HEK293 (cell line): ENCODE results near the gene RMDN3.

ENCODE experiments used
- CTCF ChIA-PET: fragments of 350-600 bp; formaldehyde crosslinking; extraction: SDS; loops from one replicate; lab custom pipeline; 2021; ENCODE audit warnings: antibody characterized with exemption; lab: Yijun Ruan, JAX
- POLR2A ChIA-PET: fragments of 300-600 bp; formaldehyde crosslinking; extraction: SDS; loops from one replicate; lab custom pipeline; 2020; ENCODE audit warnings: antibody characterized with exemption, inconsistent platforms; lab: Yijun Ruan, JAX
- H3K27ac ChIP-seq: fragments of 200-500 bp; sonication (Bioruptor generic); 2 replicates; pipeline ENCODE4 v1.5.1; 2014; ENCODE audit warnings: low read depth, low read length, control low read depth, inconsistent platforms; ENCODE audit errors: extremely low read depth
- H3K36me3 ChIP-seq, 2 experiments: fragments of 200-500 bp in 1 of 2; sonication (Bioruptor generic) in 1 of 2; 1 replicate in 1 of 2; 2 replicates in 1 of 2; pipeline ENCODE4 v1.5.1; 2014 to 2017; ENCODE audit warnings: inconsistent platforms in 2 of 2, low read length in 2 of 2; ENCODE audit not compliant: control insufficient read depth in 2 of 2, insufficient read depth in 1 of 2
- H3K4me1 ChIP-seq: fragments of 200-500 bp; sonication (Bioruptor generic); 2 replicates; pipeline ENCODE4 v1.5.1; 2014; ENCODE audit warnings: mild to moderate bottlenecking, low read length, inconsistent platforms; ENCODE audit not compliant: control insufficient read depth, insufficient read depth
- H3K4me3 ChIP-seq: 2 replicates; pipeline ENCODE4 v1.5.1; 2011; ENCODE audit warnings: low read depth, mild to moderate bottlenecking, control low read depth, low read length, moderate library complexity
- H3K9me3 ChIP-seq: fragments of 200-500 bp; sonication (Bioruptor generic); 2 replicates; pipeline ENCODE4 v1.5.1; 2014; ENCODE audit warnings: low read depth, low read length, inconsistent platforms; ENCODE audit not compliant: control insufficient read depth, insufficient read depth
- BCL6B ChIP-seq: fragments of 450-650 bp; formaldehyde crosslinking; IDR thresholded peaks from 2 replicates; pipeline ENCODE4 v1.5.1; 2017; ENCODE audit warnings: missing biosample characterization, missing genetic modification characterization
- GLIS1 ChIP-seq: fragments of 450-650 bp; formaldehyde crosslinking; IDR thresholded peaks from 2 replicates; pipeline ENCODE4 v1.5.1; 2016; ENCODE audit warnings: missing biosample characterization, missing genetic modification characterization
- KLF9 ChIP-seq: fragments of 450-650 bp; formaldehyde crosslinking; IDR thresholded peaks from 2 replicates; pipeline ENCODE4 v1.5.1; 2016; ENCODE audit warnings: missing biosample characterization, missing genetic modification characterization, low read depth
- ZBTB20 ChIP-seq: fragments of 450-650 bp; formaldehyde crosslinking; IDR thresholded peaks from 2 replicates; pipeline ENCODE4 v1.5.1; 2016; ENCODE audit warnings: missing biosample characterization, missing genetic modification characterization
- ZBTB8A ChIP-seq: fragments of 450-650 bp; formaldehyde crosslinking; IDR thresholded peaks from 2 replicates; pipeline ENCODE4 v1.5.1; 2016; ENCODE audit warnings: missing biosample characterization, missing genetic modification characterization
- ZIC2 ChIP-seq: fragments of 450-650 bp; formaldehyde crosslinking; IDR thresholded peaks from 2 replicates; pipeline ENCODE4 v1.5.1; 2016; ENCODE audit warnings: missing biosample characterization, missing genetic modification characterization
- ZNF18 ChIP-seq: fragments of 450-650 bp; formaldehyde crosslinking; IDR thresholded peaks from 2 replicates; pipeline ENCODE4 v1.5.1; 2016; ENCODE audit warnings: missing biosample characterization, missing genetic modification characterization
- ZNF248 ChIP-seq: fragments of 450-650 bp; formaldehyde crosslinking; IDR thresholded peaks from 2 replicates; pipeline ENCODE4 v1.5.1; 2017; ENCODE audit warnings: missing biosample characterization, missing genetic modification characterization
- ZNF274 ChIP-seq, 2 experiments: fragments of 200-500 bp in 1 of 2; fragments of 450-650 bp in 1 of 2; sonication (Bioruptor generic) in 1 of 2; formaldehyde crosslinking in 1 of 2; IDR thresholded peaks; 2 replicates each; pipeline versions ENCODE4 v1.5.1 to v1.6.1; 2014 to 2016; ENCODE audit warnings: borderline replicate concordance in 1 of 2, inconsistent platforms in 1 of 2, low read length in 1 of 2, missing biosample characterization in 1 of 2, missing genetic modification characterization in 1 of 2
- ZNF529 ChIP-seq: fragments of 450-650 bp; formaldehyde crosslinking; IDR thresholded peaks from 2 replicates; pipeline ENCODE4 v1.5.1; 2017; ENCODE audit warnings: missing genetic modification characterization, missing biosample characterization; ENCODE audit not compliant: insufficient replicate concordance
- ZNF585B ChIP-seq: fragments of 450-650 bp; formaldehyde crosslinking; IDR thresholded peaks from 2 replicates; pipeline ENCODE4 v1.5.1; 2016; ENCODE audit warnings: missing biosample characterization, missing genetic modification characterization
- ZNF624 ChIP-seq: fragments of 450-650 bp; formaldehyde crosslinking; IDR thresholded peaks from 2 replicates; pipeline ENCODE4 v1.5.1; 2017; ENCODE audit warnings: missing biosample characterization, missing genetic modification characterization

Gene RMDN3

GRCh38 chr15:40766906-40767837 is 12.1 kb upstream of the RMDN3 start (continued):
- TF ChIP-seq KLF9 (tag by site-specific recombination): peak; percentile 26; the same call in 1 of the 2 replicates
- peak; percentile 62 for TF ChIP-seq ZIC2
- TF ChIP-seq ZNF624 (tag by site-specific recombination): no peak

GRCh38 chr15:40766194-40766815 is 11.3 kb upstream of the RMDN3 start:
- ChIA-PET POLR2A (interaction anchor here (0.5 to 1.8 kb wide), 3 partner anchors 41 to 107 kb away, joined by 3 to 5 read pairs (median 4); partner anchors contain the start of genes DNAJC17 and RHOV), CTCF (interaction anchor here (0.6 to 3.7 kb wide), 6 partner anchors 12 to 282 kb away, joined by 3 to 18 read pairs (median 3); no protein-coding TSS in a partner anchor)
- Histone ChIP-seq H3K9me3 (no peaks in the 10 kb centered on the region), H3K4me3 (no peak overlapping the region)
- TF ChIP-seq GLIS1 (peak; percentile 54; the same call in 1 of the 2 replicates), ZNF585B (tag by site-specific recombination) (no peak), ZBTB8A (tag by site-specific recombination) (0 out of 2 replicates have a peak, but pooled peaks have one; percentile 15), ZNF274 (IDR thresholded peaks at IDR 0.05; ENCODE audit: low read length) (no peak), ZNF274 (tag by site-specific recombination; IDR thresholded peaks at IDR 0.05; ENCODE audit: borderline replicate concordance) (no peak)
- TF ChIP-seq, all 188 proteins: peak for 2
- H3K36me3 ChIP-seq: peaks cover 0 to 9% of the 10 kb centered on the region in 2 experiments; a peak in 1 of 3 replicates
- H3K4me1 ChIP-seq: peaks cover 28% of the 10 kb centered on the region
- H3K27ac ChIP-seq: no peak overlapping the region

- ChIA-PET CTCF (interaction anchor here (3.7 kb wide), 1 partner anchor 18 kb away, joined by 18 read pairs; no protein-coding TSS in a partner anchor), POLR2A (interaction anchor here (0.9 to 1.8 kb wide), 4 partner anchors 25 to 164 kb away, joined by 3 to 8 read pairs (median 4); partner anchors contain the start of genes DLL4, DNAJC17 and RAD51)
- Histone ChIP-seq H3K27ac (peak overlapping the region; percentile 87), H3K9me3 (no peaks in the 10 kb centered on the region), H3K4me3 (peak overlapping the region; percentile 33), H3K4me1 (peaks cover 25% of the 10 kb centered on the region), H3K36me3 (peaks cover 0 to 9% of the 10 kb centered on the region in 2 experiments; a peak in 1 of 3 replicates)
- TF ChIP-seq BCL6B (tag by site-specific recombination): no peak
- TF ChIP-seq ZNF248: no peak
- TF ChIP-seq ZNF529 (tag by site-specific recombination): no peak
- peak; percentile 5; the same call in 1 of the 2 replicates for TF ChIP-seq ZBTB20
- no peak for TF ChIP-seq ZNF18 (tag by site-specific recombination)
These were observed 9.6 kb upstream of the RMDN3 start for GRCh38 chr15:40764629-40765103.
